ENCODE results near the gene NPM1.

- TF ChIP-seq CBFB (CRISPR knock-in tag; IDR thresholded peaks at IDR 0.05; ENCODE audit: low read depth) (no peak), CTCF (IDR thresholded peaks at IDR 0.05) (no peak), FOXJ3 (CRISPR knock-in tag; IDR thresholded peaks at IDR 0.05; ENCODE audit: borderline replicate concordance) (no peak)
Observed at GRCh38 chr5:171428809-171429542, 41.3 kb downstream of the NPM1 start.
